ENCODE data around the gene CEP41. TPM values are rescaled to one million over a fixed set of nuclear protein-coding genes. Genes with fewer than 3 reads are reported as not detected.

Gene CEP41
- total RNA-seq, 1 donor from 2014 or later = 29.3 TPM

GRCh38 chr7:130346177-130346905 is 94.5 kb downstream of the CEP41 start:
- Mint-ChIP-seq H3K9me3 (no peaks in the 10 kb centered on the region), H3K27me3 (ENCODE audit: low read depth) (no peaks in the 10 kb centered on the region), H3K36me3 (ENCODE audit: low read depth) (no peaks in the 10 kb centered on the region), H3K4me3 (no peak overlapping the region), H3K4me1 (peaks cover 47% of the 10 kb centered on the region), H3K27ac (ENCODE audit: unreplicated experiment) (no peak overlapping the region)
- DNase-seq (ENCODE audit: low read depth, low spot score) = no peak
- TF ChIP-seq, protein P1, sequence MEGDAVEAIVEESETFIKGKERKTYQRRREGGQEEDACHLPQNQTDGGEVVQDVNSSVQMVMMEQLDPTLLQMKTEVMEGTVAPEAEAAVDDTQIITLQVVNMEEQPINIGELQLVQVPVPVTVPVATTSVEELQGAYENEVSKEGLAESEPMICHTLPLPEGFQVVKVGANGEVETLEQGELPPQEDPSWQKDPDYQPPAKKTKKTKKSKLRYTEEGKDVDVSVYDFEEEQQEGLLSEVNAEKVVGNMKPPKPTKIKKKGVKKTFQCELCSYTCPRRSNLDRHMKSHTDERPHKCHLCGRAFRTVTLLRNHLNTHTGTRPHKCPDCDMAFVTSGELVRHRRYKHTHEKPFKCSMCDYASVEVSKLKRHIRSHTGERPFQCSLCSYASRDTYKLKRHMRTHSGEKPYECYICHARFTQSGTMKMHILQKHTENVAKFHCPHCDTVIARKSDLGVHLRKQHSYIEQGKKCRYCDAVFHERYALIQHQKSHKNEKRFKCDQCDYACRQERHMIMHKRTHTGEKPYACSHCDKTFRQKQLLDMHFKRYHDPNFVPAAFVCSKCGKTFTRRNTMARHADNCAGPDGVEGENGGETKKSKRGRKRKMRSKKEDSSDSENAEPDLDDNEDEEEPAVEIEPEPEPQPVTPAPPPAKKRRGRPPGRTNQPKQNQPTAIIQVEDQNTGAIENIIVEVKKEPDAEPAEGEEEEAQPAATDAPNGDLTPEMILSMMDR (conservative IDR thresholded peaks at IDR 0.05) = no peak

- Mint-ChIP-seq H3K27me3 (ENCODE audit: low read depth) (no peaks in the 10 kb centered on the region), H3K36me3 (ENCODE audit: low read depth) (no peaks in the 10 kb centered on the region), H3K4me1 (peaks cover 41% of the 10 kb centered on the region), H3K4me3 (no peak overlapping the region), H3K9me3 (no peaks in the 10 kb centered on the region), H3K27ac (ENCODE audit: unreplicated experiment) (no peak overlapping the region)
- TF ChIP-seq, protein P1 (conservative IDR thresholded peaks at IDR 0.05) = no peak
- no peak for DNase-seq (ENCODE audit: low read depth, low spot score)
These were observed 95.1 kb downstream of the CEP41 start for GRCh38 chr7:130345725-130346124.

GRCh38 chr7:130345136-130345535 is 95.7 kb downstream of the CEP41 start:
- Mint-ChIP-seq H3K4me1 (peaks cover 35% of the 10 kb centered on the region), H3K27me3 (ENCODE audit: low read depth) (no peaks in the 10 kb centered on the region), H3K36me3 (ENCODE audit: low read depth) (no peaks in the 10 kb centered on the region), H3K4me3 (peak overlapping the region; percentile 24), H3K9me3 (no peaks in the 10 kb centered on the region), H3K27ac (ENCODE audit: unreplicated experiment) (peak overlapping the region; percentile 53)
- DNase-seq (ENCODE audit: low read depth, low spot score) = no peak
- TF ChIP-seq, protein P1 (conservative IDR thresholded peaks at IDR 0.05) = no peak

DNA sequence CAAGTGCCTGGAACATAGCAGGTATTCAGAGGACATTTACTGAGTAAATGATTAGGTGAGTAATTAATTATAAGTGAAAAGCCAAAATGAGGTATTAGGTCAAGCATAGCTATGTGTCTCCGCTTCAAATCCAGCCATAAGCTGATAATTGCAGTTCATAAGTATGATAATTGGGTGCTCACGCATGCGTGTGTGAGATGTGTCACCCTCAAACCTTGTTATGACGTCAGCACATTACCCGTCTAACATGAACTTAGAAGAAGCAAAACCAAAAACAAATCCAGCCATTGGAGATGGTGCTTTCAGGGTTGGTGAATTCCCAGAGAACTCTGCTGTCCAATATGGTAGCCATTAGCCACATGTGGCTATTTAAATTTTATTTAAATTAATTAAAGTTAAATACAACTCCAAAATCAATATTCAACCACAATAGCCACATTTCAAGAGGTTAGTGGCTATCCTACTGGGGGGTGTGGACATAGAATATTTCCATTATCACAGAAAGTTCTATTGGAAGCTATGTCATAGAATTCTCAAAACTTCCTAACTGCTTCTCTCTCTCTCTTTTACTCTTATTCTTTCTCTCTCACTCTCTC is 96.4 kb downstream of the CEP41 start, which contains the start of gene CPA5:
TSS of gene CPA5 (plus strand) at position 546 of the 596 bp plus-strand sequence. CDS start 1,670 bp downstream, outside the sequence.
- Mint-ChIP-seq H3K9me3 (no peaks in the 10 kb centered on the region), H3K27me3 (ENCODE audit: low read depth) (no peaks in the 10 kb centered on the region), H3K36me3 (ENCODE audit: low read depth) (no peaks in the 10 kb centered on the region), H3K27ac (ENCODE audit: unreplicated experiment) (peak within 1 kb of the TSS; percentile 53), H3K4me3 (peak within 1 kb of the TSS; percentile 24), H3K4me1 (peaks cover 29% of the 10 kb centered on the region)
- TF ChIP-seq, protein P1 (conservative IDR thresholded peaks at IDR 0.05) = no peak
- no peak for DNase-seq (ENCODE audit: low read depth, low spot score)

Other genes with a start within 250 kb of the CEP41 start
- 41.8 and 43.6 TPM in 2 replicates for gene TMEM209, start 235.6 kb downstream of the CEP41 start, total RNA-seq
- not detected in 2 replicates for gene SSMEM1, start 233.2 kb downstream of the CEP41 start, total RNA-seq
- 0.55 and 1.2 TPM in 2 replicates for gene CPA2, start 174.2 kb downstream of the CEP41 start, total RNA-seq
- 0.41 and 0.72 TPM in 2 replicates for gene CPA4, start 147.9 kb downstream of the CEP41 start, total RNA-seq
- gene CPA5, start 96.2 kb downstream of the CEP41 start, total RNA-seq = not detected in 2 replicates
- gene CPA1, start 60.5 kb downstream of the CEP41 start, total RNA-seq = not detected in 2 replicates
- 212 and 236 TPM in 2 replicates for gene MEST, start 51.1 kb upstream of the CEP41 start, total RNA-seq
- gene COPG2, start 227.7 kb upstream of the CEP41 start, total RNA-seq = 59.9 and 62.7 TPM in 2 replicates
- gene TSGA13, start 245.5 kb upstream of the CEP41 start, total RNA-seq = not detected in 2 replicates

Data from neural crest cell (in vitro differentiated cells).